ENCODE data around the gene KRT26.

The KRT26 gene

GRCh38 chr17:40724656-40725055 lies 47.3 kb downstream of the KRT26 start:
- Histone ChIP-seq H3K27me3 (ENCODE audit: insufficient read depth, low read depth, severe bottlenecking) (peaks cover 95% of the 10 kb centered on the region), H3K36me3 (no peaks in the 10 kb centered on the region), H3K9me3 (ENCODE audit: severe bottlenecking) (peaks cover 4% of the 10 kb centered on the region), H3K4me3 (ENCODE audit: low read depth, low read length) (no peak overlapping the region), H3K27ac (no peak overlapping the region)
- no peak for TF ChIP-seq CTCF (IDR thresholded peaks at IDR 0.05; ENCODE audit: low read depth, low read length)
- no peak for DNase-seq

- peaks cover 98% of the 10 kb centered on the region for H3K27me3 ChIP-seq (ENCODE audit: insufficient read depth, low read depth, severe bottlenecking)
- TF ChIP-seq CTCF (IDR thresholded peaks at IDR 0.05; ENCODE audit: low read depth, low read length) = no peak
- H3K9me3 ChIP-seq (ENCODE audit: severe bottlenecking) = peaks cover 3% of the 10 kb centered on the region
- no peak overlapping the region for H3K27ac ChIP-seq
- no peak overlapping the region for H3K4me3 ChIP-seq (ENCODE audit: low read depth, low read length)
- no peaks in the 10 kb centered on the region for H3K36me3 ChIP-seq
- DNase-seq = no peak
Measured at GRCh38 chr17:40722241-40722640, 49.8 kb downstream of the KRT26 start.

- no peak overlapping the region for H3K27ac ChIP-seq
- no peak overlapping the region for H3K4me3 ChIP-seq (ENCODE audit: low read depth, low read length)
- peaks cover 4% of the 10 kb centered on the region for H3K9me3 ChIP-seq (ENCODE audit: severe bottlenecking)
- no peak for DNase-seq
- H3K36me3 ChIP-seq = no peaks in the 10 kb centered on the region
- peaks cover 98% of the 10 kb centered on the region for H3K27me3 ChIP-seq (ENCODE audit: insufficient read depth, low read depth, severe bottlenecking)
- no peak for TF ChIP-seq CTCF (IDR thresholded peaks at IDR 0.05; ENCODE audit: low read depth, low read length)
Measured at GRCh38 chr17:40720899-40721298, 51.1 kb downstream of the KRT26 start.

DNA sequence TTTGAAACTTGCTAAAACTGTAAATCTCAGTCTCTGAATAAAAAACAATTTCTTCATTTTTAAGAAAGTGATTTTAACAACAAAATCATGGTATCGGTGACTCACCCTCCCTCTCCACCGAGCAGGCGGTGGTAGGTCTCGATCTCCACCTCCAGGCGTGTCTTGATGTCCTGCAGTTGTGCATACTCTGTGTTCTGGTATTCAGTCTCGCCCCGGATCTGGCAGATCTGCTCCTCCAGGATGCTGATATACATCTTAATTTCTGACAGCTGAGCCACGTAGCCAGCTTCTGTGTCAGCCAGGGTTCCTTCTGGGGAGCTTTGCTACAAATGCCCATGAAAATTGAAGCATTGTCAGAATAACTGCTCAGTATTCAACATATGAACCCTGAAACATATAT lies 53.1 kb downstream of the KRT26 start:
- Histone ChIP-seq H3K27me3 (ENCODE audit: insufficient read depth, low read depth, severe bottlenecking) (peaks cover 99% of the 10 kb centered on the region), H3K9me3 (ENCODE audit: severe bottlenecking) (peaks cover 4% of the 10 kb centered on the region), H3K27ac (no peak overlapping the region), H3K36me3 (no peaks in the 10 kb centered on the region), H3K4me3 (ENCODE audit: low read depth, low read length) (no peak overlapping the region)
- no peak for TF ChIP-seq CTCF (IDR thresholded peaks at IDR 0.05; ENCODE audit: low read depth, low read length)
- no peak for DNase-seq

- Histone ChIP-seq H3K27ac (no peak overlapping the region), H3K36me3 (no peaks in the 10 kb centered on the region), H3K4me3 (ENCODE audit: low read depth, low read length) (no peak overlapping the region), H3K9me3 (ENCODE audit: severe bottlenecking) (peaks cover 4% of the 10 kb centered on the region), H3K27me3 (ENCODE audit: insufficient read depth, low read depth, severe bottlenecking) (peaks cover 97% of the 10 kb centered on the region)
- TF ChIP-seq CTCF (IDR thresholded peaks at IDR 0.05; ENCODE audit: low read depth, low read length) = no peak
- no peak for DNase-seq
Measured at GRCh38 chr17:40717776-40718175, 54.2 kb downstream of the KRT26 start.
